ENCODE data around the gene PRR4. TPM values are rescaled to one million over a fixed set of nuclear protein-coding genes. Genes with fewer than 3 reads are reported as not detected.

Gene PRR4
- total RNA-seq, 1 experiment from 2014 or later = 4.3 TPM

DNA sequence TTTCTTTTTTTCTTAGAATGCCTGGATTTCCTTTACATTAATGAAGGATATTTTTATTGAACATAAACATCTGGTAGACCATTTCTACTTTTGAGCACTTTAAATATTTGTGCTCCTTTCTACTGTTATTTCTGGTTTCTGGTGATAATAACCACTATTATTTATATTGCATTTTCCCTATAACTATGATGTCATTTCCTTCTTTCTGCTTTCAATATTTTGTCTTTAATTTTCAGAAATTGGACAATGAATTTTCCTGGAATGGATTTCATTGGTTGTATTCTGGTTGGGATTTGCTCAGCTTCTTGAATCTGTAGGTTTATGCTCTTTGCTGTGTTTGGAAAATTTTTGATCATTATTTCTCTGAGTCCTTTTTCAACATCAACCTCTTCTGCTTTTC is 40.0 kb upstream of the PRR4 start:
- Histone ChIP-seq H3K4me2 (ENCODE audit: insufficient read depth, insufficient read length, low read length) (no peak overlapping the region), H3K79me1 (ENCODE audit: insufficient read depth, low read depth, low read length, poor library complexity, severe bottlenecking) (no peaks in the 10 kb centered on the region), H3K56ac (ENCODE audit: insufficient read length, low read depth, low read length) (no peak overlapping the region), H2BK20ac (ENCODE audit: low read depth, low read length, poor library complexity, severe bottlenecking) (no peak overlapping the region), H2AK5ac (ENCODE audit: insufficient read length, low read length) (no peak overlapping the region), H3K27me3 (ENCODE audit: insufficient read depth, low read length) (no peaks in the 10 kb centered on the region), H3K27ac (ENCODE audit: insufficient read length, low read depth, low read length) (no peak overlapping the region), H3K18ac (ENCODE audit: insufficient read length, low read depth, low read length) (no peak overlapping the region), H4K5ac (ENCODE audit: insufficient read length, low read depth, low read length) (no peak overlapping the region), H3K9ac (ENCODE audit: extremely low read depth, insufficient read length, low read length) (no peak overlapping the region), H4K20me1 (ENCODE audit: control insufficient read depth, insufficient read depth, insufficient read length) (no peaks in the 10 kb centered on the region), H3K9me3 (ENCODE audit: control insufficient read depth, low read depth, low read length) (no peaks in the 10 kb centered on the region), H3K4me1 (ENCODE audit: insufficient read depth, low read length) (no peaks in the 10 kb centered on the region), H4K8ac (replicated peaks; ENCODE audit: insufficient read length, low read depth, low read length) (no peak overlapping the region), H2AFZ (ENCODE audit: low read length) (no peak overlapping the region), H3K14ac (ENCODE audit: insufficient read depth, low read length) (no peak overlapping the region), H3K79me2 (ENCODE audit: insufficient read depth, low read length) (no peaks in the 10 kb centered on the region), H2BK12ac (ENCODE audit: insufficient read length, low read depth, low read length) (no peak overlapping the region), H2BK120ac (ENCODE audit: low read depth, low read length, poor library complexity, severe bottlenecking) (no peak overlapping the region), H4K91ac (ENCODE audit: insufficient read length, low read depth, low read length) (no peak overlapping the region), H3K23me2 (ENCODE audit: insufficient read length, low read depth, low read length, poor library complexity, severe bottlenecking) (no peaks in the 10 kb centered on the region), H2BK15ac (ENCODE audit: low read depth, low read length) (no peak overlapping the region), H3T11ph (ENCODE audit: low read length) (no peak overlapping the region), H3K23ac (ENCODE audit: insufficient read length, low read depth, low read length) (no peak overlapping the region), H2BK5ac (ENCODE audit: insufficient read length, low read length) (no peak overlapping the region), H3K4ac (ENCODE audit: low read depth, low read length) (no peak overlapping the region)
- TF ChIP-seq, protein P1, sequence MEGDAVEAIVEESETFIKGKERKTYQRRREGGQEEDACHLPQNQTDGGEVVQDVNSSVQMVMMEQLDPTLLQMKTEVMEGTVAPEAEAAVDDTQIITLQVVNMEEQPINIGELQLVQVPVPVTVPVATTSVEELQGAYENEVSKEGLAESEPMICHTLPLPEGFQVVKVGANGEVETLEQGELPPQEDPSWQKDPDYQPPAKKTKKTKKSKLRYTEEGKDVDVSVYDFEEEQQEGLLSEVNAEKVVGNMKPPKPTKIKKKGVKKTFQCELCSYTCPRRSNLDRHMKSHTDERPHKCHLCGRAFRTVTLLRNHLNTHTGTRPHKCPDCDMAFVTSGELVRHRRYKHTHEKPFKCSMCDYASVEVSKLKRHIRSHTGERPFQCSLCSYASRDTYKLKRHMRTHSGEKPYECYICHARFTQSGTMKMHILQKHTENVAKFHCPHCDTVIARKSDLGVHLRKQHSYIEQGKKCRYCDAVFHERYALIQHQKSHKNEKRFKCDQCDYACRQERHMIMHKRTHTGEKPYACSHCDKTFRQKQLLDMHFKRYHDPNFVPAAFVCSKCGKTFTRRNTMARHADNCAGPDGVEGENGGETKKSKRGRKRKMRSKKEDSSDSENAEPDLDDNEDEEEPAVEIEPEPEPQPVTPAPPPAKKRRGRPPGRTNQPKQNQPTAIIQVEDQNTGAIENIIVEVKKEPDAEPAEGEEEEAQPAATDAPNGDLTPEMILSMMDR (conservative IDR thresholded peaks at IDR 0.05) = no peak
- no peaks in the 10 kb centered on the region for H3K9me3 Mint-ChIP-seq
- H3K36me3 Mint-ChIP-seq (ENCODE audit: insufficient read depth in 1 of 3, low read depth in 3 of 3) = no peaks in the 10 kb centered on the region
- peaks cover 11 to 16% of the 10 kb centered on the region in 2 experiments for H3K4me1 Mint-ChIP-seq
- H3K4me3 Mint-ChIP-seq = no peak overlapping the region
- no peak overlapping the region for H3K27ac Mint-ChIP-seq
- no peaks in the 10 kb centered on the region for H3K27me3 Mint-ChIP-seq (ENCODE audit: low read depth)
- no peak for DNase-seq

All from H9 (cell line).